HepG2 (cell line): ENCODE data around the gene GPR55. TPM values are rescaled to one million over a fixed set of nuclear protein-coding genes. Genes with fewer than 3 reads are reported as not detected.

Source experiments
- ATAC-seq: fragments of 200-7000 bp; cut with Tn5 transposase; 3 replicates; pipeline ENCODE4 v1.9.1; 2020; ENCODE audit warnings: mild to moderate bottlenecking, moderate library complexity
- BruUV-seq: library from RNA; stranded (reverse); fragments of 400-500 nt; replicated peaks from 2 replicates; lab custom pipeline; 2021; lab: Mats Ljungman, UMichigan
- CTCF ChIA-PET: fragments of 300-600 bp; formaldehyde crosslinking; extraction: SDS; loops from one replicate; lab custom pipeline; 2021; ENCODE audit warnings: low total read pairs, inconsistent platforms, low intra/inter-chr PET ratio; lab: Yijun Ruan, JAX
- POLR2A ChIA-PET: fragments of 350-600 bp; sonication (Branson Sonifier 250); formaldehyde crosslinking; loops from one replicate; lab custom pipeline; 2020; ENCODE audit warnings: antibody characterized with exemption, inconsistent platforms; lab: Yijun Ruan, JAX
- DNase-seq: peaks from one replicate; pipeline ENCODE4 v3.0.0-alpha.2; 2015; ENCODE audit warnings: low spot score
- FAIRE-seq: peaks from 3 replicates; lab custom pipeline; 2011; peaks lifted over from hg19 to GRCh38; lab: Jason Lieb, UNC
- H2AFZ ChIP-seq: one replicate; pipeline ENCODE4 v1.6.1; 2011; ENCODE audit warnings: low read length, inconsistent platforms
- H3K27ac ChIP-seq: fragments of 300-600 bp; 3 replicates; pipeline ENCODE4 v1.8.0; 2011; ENCODE audit warnings: mixed run types, mild to moderate bottlenecking, mixed read lengths, low read length, inconsistent platforms; ENCODE audit not compliant: insufficient read depth; ENCODE audit errors: extremely low read length
- H3K27me3 ChIP-seq, 2 experiments: fragments of 200-600 bp in 1 of 2; 2 replicates in 1 of 2; 3 replicates in 1 of 2; pipeline versions ENCODE4 v1.6.0 to v1.8.0; 2011; ENCODE audit warnings: low read length in 2 of 2, mild to moderate bottlenecking in 2 of 2, moderate library complexity in 2 of 2, inconsistent platforms in 1 of 2; ENCODE audit not compliant: insufficient read depth in 2 of 2, control insufficient read depth in 1 of 2
- H3K36me3 ChIP-seq, 2 experiments: fragments of 200-600 bp in 1 of 2; replicated peaks in 1 of 2; 2 replicates in 1 of 2; 3 replicates in 1 of 2; pipeline versions ENCODE4 v1.5.1 to v1.8.0; 2011; ENCODE audit warnings: low read length in 2 of 2, inconsistent platforms in 1 of 2; ENCODE audit not compliant: insufficient read depth in 2 of 2, control insufficient read depth in 1 of 2
- H3K4me1 ChIP-seq: 2 replicates; pipeline ENCODE4 v1.5.1; 2012; ENCODE audit warnings: low read length, inconsistent platforms; ENCODE audit not compliant: insufficient read depth
- H3K4me2 ChIP-seq: 2 replicates; pipeline ENCODE4 v1.6.0; 2011; ENCODE audit warnings: low read depth, low read length, inconsistent platforms
- H3K4me3 ChIP-seq, 3 experiments: fragments of 200-600 bp in 1 of 3; sonication (generic), shearing (Covaris generic) in 1 of 3; replicated peaks in 1 of 3; 2 replicates each; pipeline ENCODE4 v1.5.1; 2011 to 2016; ENCODE audit warnings: low read length in 3 of 3, inconsistent platforms in 2 of 3, low read depth in 2 of 3, mild to moderate bottlenecking in 2 of 3, control low read depth in 1 of 3, mixed read lengths in 1 of 3; ENCODE audit not compliant: insufficient read depth in 1 of 3
- H3K79me2 ChIP-seq: one replicate; pipeline ENCODE4 v1.6.1; 2011; ENCODE audit warnings: low read length, inconsistent platforms; ENCODE audit not compliant: insufficient read depth
- H3K9ac ChIP-seq: 2 replicates; pipeline ENCODE4 v1.6.0; 2011; ENCODE audit warnings: mild to moderate bottlenecking, low read depth, low read length, inconsistent platforms; ENCODE audit not compliant: insufficient read depth
- H3K9me3 ChIP-seq: 2 replicates; pipeline ENCODE4 v1.5.1; 2012; ENCODE audit warnings: mild to moderate bottlenecking, low read length
- H4K20me1 ChIP-seq: 2 replicates; pipeline ENCODE4 v1.6.0; 2011; ENCODE audit warnings: inconsistent platforms, mild to moderate bottlenecking, low read length, moderate library complexity; ENCODE audit not compliant: insufficient read depth
- FOSL2 ChIP-seq: sonication (generic); formaldehyde crosslinking; IDR thresholded peaks from 2 replicates; pipeline ENCODE4 v1.4.0; 2020; ENCODE audit warnings: missing genetic modification reagents
- MBD4 ChIP-seq: IDR thresholded peaks from 2 replicates; pipeline ENCODE4 v1.6.1; 2012; ENCODE audit warnings: low read length, inconsistent platforms, borderline replicate concordance
- NR1H2 ChIP-seq: sonication (generic); formaldehyde crosslinking; IDR thresholded peaks from 2 replicates; pipeline ENCODE4 v1.8.1; 2022; ENCODE audit warnings: low read depth, missing genetic modification reagents, borderline replicate concordance
- PHF21A ChIP-seq: sonication (generic); formaldehyde crosslinking; IDR thresholded peaks from 2 replicates; pipeline ENCODE4 v1.5.0; 2020; ENCODE audit warnings: mild to moderate bottlenecking, missing genetic modification reagents
- TOE1 ChIP-seq: sonication (generic); formaldehyde crosslinking; IDR thresholded peaks from 2 replicates; pipeline ENCODE4 v1.4.0; 2020; ENCODE audit warnings: mild to moderate bottlenecking, missing genetic modification reagents
- ZNF737 ChIP-seq: sonication (generic); formaldehyde crosslinking; IDR thresholded peaks from 2 replicates; pipeline ENCODE4 v1.5.0; 2020; ENCODE audit warnings: missing genetic modification reagents, mild to moderate bottlenecking, borderline replicate concordance
- WGBS: methylation state at CpG from one replicate; pipeline ENCODE4 v1.1.6; 2017; ENCODE audit warnings: low lambda C conversion rate; 5-methylcytosine and 5-hydroxymethylcytosine counted together
- in situ Hi-C: cut with HindIII; loops from 2 replicates; pipeline ENCODE4 v1.10.0; 2017; ENCODE audit warnings: low pct_unique_long_range_greater_than_20kb; ENCODE audit not compliant: extremely low pct_ligation_motif_present
- intact Hi-C: fragments of 100-400 bp; cut with micrococcal nuclease; formaldehyde crosslinking; loops from one replicate; pipeline ENCODE4 v1.10.0; 2022; ENCODE audit not compliant: unreplicated experiment
- polyA plus RNA-seq, 8 experiments: library from polyadenylated mRNA; depleted of rRNA in 3 of 8; stranded (reverse) in 7 of 8; unstranded in 1 of 8; fragments of >200 nt; fragmentation: Illumina TruSeq in 4 of 8; extraction: Trizol in 4 of 8; gene quantifications; 2 replicates each; pipeline versions ENCODE4 v1.2.1 to v1.2.3, GENCODE V29; 2011 to 2016; ENCODE audit warnings: low read depth in 4 of 8, missing spikeins in 1 of 8, mixed read lengths in 1 of 8; ENCODE audit not compliant: insufficient read depth in 1 of 8
- total RNA-seq, 5 experiments: library from RNA; depleted of rRNA; stranded (reverse); fragments of >200 nt; fragmentation: Illumina TruSeq; extraction: Trizol; gene quantifications; 2 replicates each; pipeline ENCODE4 v1.2.3, GENCODE V29; 2016; ENCODE audit warnings: low read depth in 1 of 5
- TF ChIP-seq, protein P1 (sequence below): sonication (generic); formaldehyde crosslinking; conservative IDR thresholded peaks from 2 replicates; pipeline ENCODE4 v1.8.1; 2023; ENCODE audit warnings: missing genetic modification reagents

GPR55 gene
- total and polyA plus RNA-seq, 2 of the 13 experiments (the other 11 are each of a cell fraction or from before 2014, with no cell fraction given), result not detected

DNA sequence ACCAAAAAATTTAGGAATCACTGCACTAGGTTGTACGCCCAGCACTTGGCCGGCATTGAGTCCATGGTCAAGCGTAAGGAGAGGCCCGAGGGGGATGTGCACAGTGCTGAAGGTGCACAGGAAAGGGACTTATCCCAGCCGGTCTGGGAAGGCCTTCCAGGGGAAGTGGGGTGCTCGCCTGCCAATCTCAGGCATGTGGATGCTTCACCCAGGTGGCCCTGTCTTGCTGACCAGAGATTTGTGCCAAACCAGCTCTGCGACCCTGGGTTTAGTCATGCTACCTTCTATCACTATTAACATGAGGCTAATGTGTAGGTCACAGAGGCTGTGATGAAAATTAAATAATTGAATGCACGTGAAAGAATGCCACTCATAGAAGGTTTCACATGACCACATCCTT lies 62.0 kb downstream of the GPR55 start (continued):
- TF ChIP-seq PHF21A (CRISPR knock-in tag) (no peak), ZNF737 (no peak), NR1H2 (no peak), FOSL2 (CRISPR knock-in tag) (no peak), TOE1 (CRISPR knock-in tag) (no peak)

DNA sequence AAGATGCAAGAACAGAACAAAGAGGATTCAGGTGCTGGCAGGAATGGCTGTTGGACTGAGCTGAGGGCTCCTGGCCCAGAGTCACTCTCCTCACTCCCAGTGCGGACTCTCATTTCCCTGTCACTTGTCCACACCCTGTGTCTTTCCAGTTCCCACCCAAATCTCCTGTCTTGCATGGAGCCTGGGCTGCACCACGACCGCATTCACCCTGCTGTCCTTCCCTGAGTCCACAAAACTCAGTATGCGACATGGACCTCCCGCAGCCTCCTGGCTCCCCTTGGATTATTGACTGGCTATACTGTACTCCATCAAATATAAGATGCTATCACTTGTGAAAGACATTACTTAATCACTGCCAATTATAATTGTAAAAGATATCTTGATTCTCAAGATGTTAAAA lies 62.8 kb downstream of the GPR55 start:
- POLR2A ChIA-PET, result no interaction called here
- no peaks in the 10 kb centered on the region for H3K79me2 ChIP-seq

More for the DNA sequence above, 62.8 kb downstream of the GPR55 start:
- Histone ChIP-seq H3K9ac (no peak overlapping the region), H3K4me3 (no peak overlapping the region), H4K20me1 (peaks cover 3% of the 10 kb centered on the region; the same call in 1 of the 2 replicates), H3K4me1 (peaks cover 25% of the 10 kb centered on the region), H2AFZ (no peak overlapping the region), H3K27me3 (peaks cover 0 to 23% of the 10 kb centered on the region in 2 experiments; a peak in 2 of 5 replicates), H3K36me3 (no peaks in the 10 kb centered on the region), H3K9me3 (no peaks in the 10 kb centered on the region), H3K4me2 (no peak overlapping the region), H3K27ac (no peak overlapping the region)
- no TSS peak for BruUV-seq
- TF ChIP-seq, protein P1, sequence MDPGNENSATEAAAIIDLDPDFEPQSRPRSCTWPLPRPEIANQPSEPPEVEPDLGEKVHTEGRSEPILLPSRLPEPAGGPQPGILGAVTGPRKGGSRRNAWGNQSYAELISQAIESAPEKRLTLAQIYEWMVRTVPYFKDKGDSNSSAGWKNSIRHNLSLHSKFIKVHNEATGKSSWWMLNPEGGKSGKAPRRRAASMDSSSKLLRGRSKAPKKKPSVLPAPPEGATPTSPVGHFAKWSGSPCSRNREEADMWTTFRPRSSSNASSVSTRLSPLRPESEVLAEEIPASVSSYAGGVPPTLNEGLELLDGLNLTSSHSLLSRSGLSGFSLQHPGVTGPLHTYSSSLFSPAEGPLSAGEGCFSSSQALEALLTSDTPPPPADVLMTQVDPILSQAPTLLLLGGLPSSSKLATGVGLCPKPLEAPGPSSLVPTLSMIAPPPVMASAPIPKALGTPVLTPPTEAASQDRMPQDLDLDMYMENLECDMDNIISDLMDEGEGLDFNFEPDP, result 0 out of 2 replicates have a peak, but pooled peaks have one; percentile 37
- TF ChIP-seq MBD4, result no peak
- ATAC-seq, result no peak
- CTCF ChIA-PET, result no interaction called here
- intact Hi-C loops (loop anchor here (10.0 kb wide), 1 partner anchor 193 kb away; the partner anchor contains the start of gene PSMD1), in situ Hi-C loops (no loop called here)
- no peak for DNase-seq
- no peak for FAIRE-seq
- 83% methylated on average over 5 of the region's 5 CpGs for WGBS
